H9 (cell line): ENCODE measurements around the gene STK38L. TPM values are rescaled to one million over a fixed set of nuclear protein-coding genes. Genes with fewer than 3 reads are reported as not detected.

ENCODE experiments used
- DNase-seq: peaks from one replicate; pipeline ENCODE4 v3.0.0-alpha.2; 2017
- H2AFZ ChIP-seq: one replicate; pipeline ENCODE4 v1.6.1; 2013; ENCODE audit warnings: mild to moderate bottlenecking, low read length, control low read depth, moderate library complexity
- H2AK5ac ChIP-seq: 2 replicates; pipeline ENCODE4 v1.6.1; 2013; ENCODE audit warnings: low read length, control low read depth, mixed read lengths; ENCODE audit not compliant: insufficient read length
- H2BK120ac ChIP-seq: one replicate; pipeline ENCODE4 v1.6.1; 2013; ENCODE audit warnings: low read depth, mild to moderate bottlenecking, low read length, control low read depth, inconsistent platforms; ENCODE audit not compliant: poor library complexity, severe bottlenecking
- H2BK12ac ChIP-seq: 2 replicates; pipeline ENCODE4 v1.6.1; 2013; ENCODE audit warnings: low read length, control low read depth, mixed read lengths, low read depth; ENCODE audit not compliant: insufficient read length
- H2BK15ac ChIP-seq: 2 replicates; pipeline ENCODE4 v1.6.1; 2013; ENCODE audit warnings: low read depth, low read length, control low read depth
- H2BK20ac ChIP-seq: one replicate; pipeline ENCODE4 v1.6.1; 2013; ENCODE audit warnings: low read depth, mild to moderate bottlenecking, low read length, control low read depth, inconsistent platforms; ENCODE audit not compliant: poor library complexity, severe bottlenecking
- H2BK5ac ChIP-seq: 2 replicates; pipeline ENCODE4 v1.6.1; 2013; ENCODE audit warnings: low read length, control low read depth, mixed read lengths; ENCODE audit not compliant: insufficient read length
- H3K14ac ChIP-seq: 2 replicates; pipeline ENCODE4 v1.6.1; 2013; ENCODE audit warnings: low read length, control low read depth; ENCODE audit not compliant: insufficient read depth
- H3K18ac ChIP-seq: 2 replicates; pipeline ENCODE4 v1.6.1; 2013; ENCODE audit warnings: low read depth, mild to moderate bottlenecking, mixed read lengths, low read length, control low read depth; ENCODE audit not compliant: insufficient read length
- H3K23ac ChIP-seq: 2 replicates; pipeline ENCODE4 v1.6.1; 2013; ENCODE audit warnings: low read length, control low read depth, mixed read lengths, low read depth; ENCODE audit not compliant: insufficient read length
- H3K23me2 ChIP-seq: 2 replicates; pipeline ENCODE4 v1.6.1; 2013; ENCODE audit warnings: low read depth, mild to moderate bottlenecking, mixed read lengths, low read length, control low read depth; ENCODE audit not compliant: insufficient read length, poor library complexity, severe bottlenecking
- H3K27ac ChIP-seq: 2 replicates; pipeline ENCODE4 v1.5.1; 2013; ENCODE audit warnings: low read length, control low read depth, mixed read lengths, low read depth; ENCODE audit not compliant: insufficient read length
- H3K27me3 ChIP-seq: 2 replicates; pipeline ENCODE4 v1.6.1; 2013; ENCODE audit warnings: low read length, control low read depth, inconsistent platforms; ENCODE audit not compliant: insufficient read depth
- H3K4ac ChIP-seq: 2 replicates; pipeline ENCODE4 v1.6.1; 2013; ENCODE audit warnings: low read depth, mild to moderate bottlenecking, control low read depth, inconsistent platforms, low read length, moderate library complexity
- H3K4me1 ChIP-seq: 2 replicates; pipeline ENCODE4 v1.6.1; 2013; ENCODE audit warnings: low read length, control low read depth, inconsistent platforms; ENCODE audit not compliant: insufficient read depth
- H3K4me2 ChIP-seq: 2 replicates; pipeline ENCODE4 v1.6.1; 2013; ENCODE audit warnings: low read length, control low read depth, mixed read lengths; ENCODE audit not compliant: insufficient read length, insufficient read depth
- H3K56ac ChIP-seq: 2 replicates; pipeline ENCODE4 v1.6.1; 2013; ENCODE audit warnings: low read depth, mild to moderate bottlenecking, mixed read lengths, low read length, control low read depth; ENCODE audit not compliant: insufficient read length
- H3K79me1 ChIP-seq: 2 replicates; pipeline ENCODE4 v1.6.1; 2013; ENCODE audit warnings: low read depth, mild to moderate bottlenecking, moderate library complexity, low read length, control low read depth, inconsistent platforms; ENCODE audit not compliant: insufficient read depth, poor library complexity, severe bottlenecking
- H3K79me2 ChIP-seq: 2 replicates; pipeline ENCODE4 v1.6.1; 2013; ENCODE audit warnings: low read length, control low read depth, inconsistent platforms; ENCODE audit not compliant: insufficient read depth
- H3K9ac ChIP-seq: 2 replicates; pipeline ENCODE4 v1.6.1; 2013; ENCODE audit warnings: low read length, control low read depth, mixed read lengths; ENCODE audit not compliant: insufficient read length; ENCODE audit errors: extremely low read depth
- H3K9me3 ChIP-seq: one replicate; pipeline ENCODE4 v1.6.1; 2013; ENCODE audit warnings: low read depth, low read length, inconsistent platforms; ENCODE audit not compliant: control insufficient read depth
- H3T11ph ChIP-seq: one replicate; pipeline ENCODE4 v1.6.1; 2013; ENCODE audit warnings: mild to moderate bottlenecking, low read length, control low read depth, inconsistent platforms
- H4K20me1 ChIP-seq: one replicate; pipeline ENCODE4 v1.6.1; 2013; ENCODE audit not compliant: control insufficient read depth, insufficient read length, insufficient read depth
- H4K5ac ChIP-seq: 2 replicates; pipeline ENCODE4 v1.6.1; 2013; ENCODE audit warnings: low read depth, mild to moderate bottlenecking, mixed read lengths, low read length, control low read depth; ENCODE audit not compliant: insufficient read length
- H4K8ac ChIP-seq: replicated peaks from 2 replicates; pipeline ENCODE4 v1.6.1; 2013; ENCODE audit warnings: low read length, control low read depth, mixed read lengths, low read depth; ENCODE audit not compliant: insufficient read length
- H4K91ac ChIP-seq: 2 replicates; pipeline ENCODE4 v1.6.1; 2013; ENCODE audit warnings: low read depth, mild to moderate bottlenecking, moderate library complexity, mixed read lengths, low read length, control low read depth; ENCODE audit not compliant: insufficient read length
- H3K27ac Mint-ChIP-seq, 3 experiments: 2 replicates in 2 of 3; 3 replicates in 1 of 3; pipeline ENCODE4 v1.8.0; 2020 to 2021; ENCODE audit warnings: mixed read lengths in 3 of 3, mild to moderate bottlenecking in 1 of 3, moderate library complexity in 1 of 3
- H3K27me3 Mint-ChIP-seq: 2 replicates; pipeline ENCODE4 v1.8.0; 2021; ENCODE audit warnings: low read depth, mild to moderate bottlenecking, moderate library complexity, mixed read lengths
- H3K36me3 Mint-ChIP-seq, 3 experiments: 2 replicates in 2 of 3; 3 replicates in 1 of 3; pipeline ENCODE4 v1.8.0; 2020 to 2021; ENCODE audit warnings: low read depth in 3 of 3, mixed read lengths in 3 of 3; ENCODE audit not compliant: insufficient read depth in 1 of 3
- H3K4me1 Mint-ChIP-seq, 2 experiments: 2 replicates each; pipeline ENCODE4 v1.8.0; 2020; ENCODE audit warnings: mixed read lengths in 2 of 2
- H3K4me3 Mint-ChIP-seq, 2 experiments: 2 replicates in 1 of 2; 3 replicates in 1 of 2; pipeline ENCODE4 v1.8.0; 2020 to 2021; ENCODE audit warnings: mild to moderate bottlenecking in 2 of 2, mixed read lengths in 2 of 2, moderate library complexity in 1 of 2
- H3K9me3 Mint-ChIP-seq, 2 experiments: 2 replicates in 1 of 2; 3 replicates in 1 of 2; pipeline ENCODE4 v1.8.0; 2020; ENCODE audit warnings: mild to moderate bottlenecking in 2 of 2, mixed read lengths in 2 of 2, moderate library complexity in 1 of 2
- CTCF ChIP-seq: fragments of 200-600 bp; sonication (generic); conservative IDR thresholded peaks from 3 replicates; pipeline ENCODE4 v1.8.0; 2021; ENCODE audit warnings: antibody characterized with exemption, mild to moderate bottlenecking
- WGBS: extraction: QIAGEN DNeasy Blood & Tissue Kit; methylation state at CpG from one replicate; pipeline ENCODE4 v1.1.7; 2013; ENCODE audit warnings: missing lambda C conversion rate, low lambda C conversion rate, mixed read lengths; ENCODE audit not compliant: insufficient read length; ENCODE audit errors: extremely low coverage; 5-methylcytosine and 5-hydroxymethylcytosine counted together
- total RNA-seq: library from RNA; stranded (reverse); gene quantifications from 2 replicates; pipeline ENCODE4 v1.2.1, GENCODE V29; 2021

STK38L gene
- total RNA-seq, 1 experiment from 2014 or later = 44.9 TPM

DNA sequence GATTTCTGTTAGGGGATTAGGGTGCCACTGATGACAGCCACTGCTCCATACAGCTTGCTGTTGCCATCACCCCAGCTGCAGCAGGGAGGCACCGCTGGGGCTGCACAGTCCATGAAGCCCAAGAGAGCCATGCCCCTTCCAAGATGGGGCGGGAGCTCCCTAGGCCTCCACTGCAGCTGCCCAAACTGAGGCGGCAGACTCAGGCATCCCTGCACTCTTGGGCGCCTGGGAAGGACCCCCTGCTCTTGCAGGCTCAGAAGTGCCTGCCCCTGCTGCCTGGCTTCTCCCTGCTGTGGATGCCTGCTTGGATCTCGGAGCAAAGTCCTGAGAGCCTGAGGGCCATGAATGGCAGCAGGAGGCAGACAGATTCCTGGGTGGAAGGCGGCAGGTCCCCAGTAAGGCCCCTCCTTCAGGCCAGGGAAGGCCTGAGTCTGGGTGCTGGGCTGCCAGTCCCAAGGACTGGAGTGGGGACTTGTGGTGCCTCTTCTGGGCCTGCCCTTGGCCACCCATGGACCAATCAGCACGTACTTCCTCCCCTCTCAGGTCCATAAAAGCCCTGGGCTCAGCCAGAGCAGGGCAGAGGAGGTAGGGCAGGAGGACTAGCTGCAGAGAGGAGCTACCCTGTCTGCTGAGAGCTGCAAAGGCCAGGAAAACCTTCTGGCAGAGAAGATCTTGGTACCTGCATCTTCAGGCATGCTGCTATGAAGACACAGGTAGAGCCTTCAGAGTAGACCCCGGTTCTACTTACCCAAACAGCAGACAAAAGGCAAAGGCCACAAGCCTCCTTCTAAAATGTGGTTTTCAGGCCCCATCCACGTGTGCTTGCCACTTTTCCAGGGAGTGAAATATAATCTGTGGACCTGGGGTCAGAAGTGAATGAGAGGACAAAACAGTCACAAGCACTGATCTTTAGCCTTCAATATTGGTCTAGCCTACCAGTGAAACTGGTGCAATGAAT is 30.0 kb upstream of the STK38L start:
- Histone ChIP-seq H2BK5ac (no peak overlapping the region), H3K23ac (no peak overlapping the region), H3K4me2 (no peak overlapping the region), H4K8ac (no peak overlapping the region), H2BK12ac (no peak overlapping the region), H2AK5ac (no peak overlapping the region), H3K79me2 (no peaks in the 10 kb centered on the region), H4K20me1 (no peaks in the 10 kb centered on the region), H2BK20ac (no peak overlapping the region), H3K27ac (no peak overlapping the region), H4K91ac (no peak overlapping the region), H3K9me3 (no peaks in the 10 kb centered on the region), H3K14ac (no peak overlapping the region; the same call in 1 of the 2 replicates), H3T11ph (no peak overlapping the region), H3K4me1 (no peaks in the 10 kb centered on the region), H3K27me3 (no peaks in the 10 kb centered on the region), H3K23me2 (no peaks in the 10 kb centered on the region), H4K5ac (no peak overlapping the region), H3K9ac (no peak overlapping the region), H2AFZ (no peak overlapping the region), H2BK15ac (no peak overlapping the region), H3K56ac (no peak overlapping the region), H2BK120ac (no peak overlapping the region), H3K4ac (no peak overlapping the region), H3K18ac (no peak overlapping the region), H3K79me1 (no peaks in the 10 kb centered on the region)
- peak; percentile 54 for DNase-seq
- Mint-ChIP-seq H3K9me3 (peaks cover 2 to 5% of the 10 kb centered on the region in 2 experiments; a peak in 3 of 5 replicates), H3K4me3 (no peak overlapping the region), H3K27me3 (no peaks in the 10 kb centered on the region; the same call in 1 of the 2 replicates), H3K4me1 (no peaks in the 10 kb centered on the region), H3K27ac (no peak overlapping the region), H3K36me3 (no peaks in the 10 kb centered on the region)
- TF ChIP-seq CTCF = no peak
- WGBS = no CpG with 5 or more reads among the region's 9 CpGs
